Suprapubic skin (tissue), 4 donors: ENCODE measurements around the gene CYP46A1. TPM values are rescaled to one million over a fixed set of nuclear protein-coding genes. Genes with fewer than 3 reads are reported as not detected.

Source experiments
- DNase-seq, 2 donors: peaks; one replicate each; pipeline ENCODE4 v3.0.0-alpha.2; 2019; ENCODE audit warnings: low spot score in 2 of 2
- H3K27ac ChIP-seq: fragments of 200-600 bp; sonication (generic); one replicate; pipeline ENCODE4 v1.5.1; 2019
- H3K27me3 ChIP-seq: fragments of 200-600 bp; sonication (generic); one replicate; pipeline ENCODE4 v1.5.1; 2019
- H3K36me3 ChIP-seq: fragments of 200-600 bp; sonication (generic); one replicate; pipeline ENCODE4 v1.5.1; 2019
- H3K4me1 ChIP-seq: fragments of 200-600 bp; sonication (generic); one replicate; pipeline ENCODE4 v1.5.1; 2019
- H3K4me3 ChIP-seq: fragments of 200-600 bp; sonication (generic); one replicate; pipeline ENCODE4 v1.5.1; 2019; ENCODE audit warnings: mild to moderate bottlenecking
- H3K9me3 ChIP-seq: fragments of 200-600 bp; sonication (generic); one replicate; pipeline ENCODE4 v1.5.1; 2019
- EP300 ChIP-seq: sonication (generic); formaldehyde crosslinking; IDR thresholded peaks from one replicate; pipeline ENCODE4 v1.6.1; 2017; ENCODE audit warnings: antibody characterized with exemption
- POLR2A ChIP-seq, 2 donors: fragments of 450-650 bp; IDR thresholded peaks; one replicate each; pipeline ENCODE4 v1.6.1; 2017; ENCODE audit warnings: antibody characterized with exemption in 2 of 2, mild to moderate bottlenecking in 2 of 2, moderate library complexity in 2 of 2
- POLR2AphosphoS5 ChIP-seq, 3 donors: sonication (generic); formaldehyde crosslinking; IDR thresholded peaks; one replicate each; pipeline ENCODE4 v1.6.1; 2017; ENCODE audit warnings: antibody characterized with exemption in 3 of 3
- WGBS: methylation state at CpG from one replicate; pipeline ENCODE4 v1.1.5; 2018; 5-methylcytosine and 5-hydroxymethylcytosine counted together
- total RNA-seq, 4 donors: library from RNA; depleted of rRNA; stranded (reverse); fragments of >200 nt; gene quantifications; one replicate each; pipeline ENCODE4 v1.1.0, GENCODE V29; 2016
- TF ChIP-seq, protein P1 (sequence below), 2 donors: fragments of 200-600 bp in 1 of 2; fragments of 450-650 bp in 1 of 2; sonication (generic) in 1 of 2; IDR thresholded peaks; one replicate each; pipeline ENCODE4 v1.5.1; 2016 to 2019; ENCODE audit warnings: antibody characterized with exemption in 2 of 2, mild to moderate bottlenecking in 1 of 2, moderate library complexity in 1 of 2

CYP46A1 gene
- total RNA-seq, 4 donors from 2014 or later: 0.47 to 2.0 (median 1.0) TPM; not detected in 1

DNA sequence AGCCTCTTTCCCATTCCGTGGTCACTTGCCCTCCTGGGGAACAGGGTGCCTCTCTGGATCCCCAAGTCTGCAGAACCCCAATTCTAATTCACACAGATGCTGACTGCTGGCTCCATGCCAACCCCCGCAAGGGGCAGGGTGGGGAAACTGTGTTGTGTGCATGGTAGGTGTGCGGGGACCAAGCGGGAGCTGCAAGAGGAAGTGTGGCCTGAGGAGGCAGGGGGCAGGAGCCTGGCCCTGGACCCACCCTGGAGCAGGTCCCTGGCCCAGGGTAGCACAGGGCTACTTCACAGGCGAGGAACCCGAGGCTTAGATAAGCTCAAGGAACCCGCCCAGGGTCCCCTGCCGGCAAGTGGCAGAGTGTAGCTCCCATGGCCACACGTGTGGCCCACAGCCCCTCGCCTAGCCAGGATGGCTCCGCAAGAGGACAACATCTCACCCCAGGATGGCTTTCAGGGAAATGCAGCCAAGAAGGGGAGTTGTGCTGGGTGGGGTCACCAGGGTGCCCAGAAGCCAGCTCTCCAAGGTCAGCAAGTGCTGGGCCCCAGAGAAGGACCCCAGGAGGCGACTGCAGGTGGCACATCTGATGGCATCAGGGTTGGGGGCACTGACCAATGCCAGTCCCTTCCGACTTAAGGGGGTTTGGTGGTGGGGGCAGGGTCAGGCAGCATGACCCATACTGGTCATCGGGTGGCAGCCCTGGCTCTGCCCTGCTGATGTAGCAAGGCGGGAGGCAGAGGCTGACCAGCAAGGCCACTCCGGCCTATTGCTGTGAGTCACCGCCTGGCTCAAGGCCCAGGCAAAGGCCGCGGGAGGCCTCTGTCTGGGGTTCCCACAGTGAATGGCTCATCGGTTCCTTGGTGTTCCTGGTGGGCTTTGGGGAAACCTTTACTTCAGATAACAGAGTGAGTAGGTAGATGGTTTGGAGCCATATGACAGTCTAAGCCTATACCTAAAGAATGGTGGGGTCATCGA lies 71.8 kb downstream of the CYP46A1 start:
- WGBS: 56% methylated on average over 15 of the region's 21 CpGs
- Histone ChIP-seq H3K27ac (peak overlapping the region; percentile 6), H3K27me3 (peaks cover 16% of the 10 kb centered on the region), H3K4me1 (peaks cover 71% of the 10 kb centered on the region), H3K4me3 (no peak overlapping the region), H3K36me3 (no peaks in the 10 kb centered on the region), H3K9me3 (no peaks in the 10 kb centered on the region)
- no peak for TF ChIP-seq EP300
- TF ChIP-seq, protein P1, sequence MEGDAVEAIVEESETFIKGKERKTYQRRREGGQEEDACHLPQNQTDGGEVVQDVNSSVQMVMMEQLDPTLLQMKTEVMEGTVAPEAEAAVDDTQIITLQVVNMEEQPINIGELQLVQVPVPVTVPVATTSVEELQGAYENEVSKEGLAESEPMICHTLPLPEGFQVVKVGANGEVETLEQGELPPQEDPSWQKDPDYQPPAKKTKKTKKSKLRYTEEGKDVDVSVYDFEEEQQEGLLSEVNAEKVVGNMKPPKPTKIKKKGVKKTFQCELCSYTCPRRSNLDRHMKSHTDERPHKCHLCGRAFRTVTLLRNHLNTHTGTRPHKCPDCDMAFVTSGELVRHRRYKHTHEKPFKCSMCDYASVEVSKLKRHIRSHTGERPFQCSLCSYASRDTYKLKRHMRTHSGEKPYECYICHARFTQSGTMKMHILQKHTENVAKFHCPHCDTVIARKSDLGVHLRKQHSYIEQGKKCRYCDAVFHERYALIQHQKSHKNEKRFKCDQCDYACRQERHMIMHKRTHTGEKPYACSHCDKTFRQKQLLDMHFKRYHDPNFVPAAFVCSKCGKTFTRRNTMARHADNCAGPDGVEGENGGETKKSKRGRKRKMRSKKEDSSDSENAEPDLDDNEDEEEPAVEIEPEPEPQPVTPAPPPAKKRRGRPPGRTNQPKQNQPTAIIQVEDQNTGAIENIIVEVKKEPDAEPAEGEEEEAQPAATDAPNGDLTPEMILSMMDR (IDR thresholded peaks at IDR 0.05): no peak
- no peak for TF ChIP-seq POLR2A (IDR thresholded peaks at IDR 0.05)
- no peak for TF ChIP-seq POLR2AphosphoS5 (IDR thresholded peaks at IDR 0.05)
- no peak for DNase-seq

DNA sequence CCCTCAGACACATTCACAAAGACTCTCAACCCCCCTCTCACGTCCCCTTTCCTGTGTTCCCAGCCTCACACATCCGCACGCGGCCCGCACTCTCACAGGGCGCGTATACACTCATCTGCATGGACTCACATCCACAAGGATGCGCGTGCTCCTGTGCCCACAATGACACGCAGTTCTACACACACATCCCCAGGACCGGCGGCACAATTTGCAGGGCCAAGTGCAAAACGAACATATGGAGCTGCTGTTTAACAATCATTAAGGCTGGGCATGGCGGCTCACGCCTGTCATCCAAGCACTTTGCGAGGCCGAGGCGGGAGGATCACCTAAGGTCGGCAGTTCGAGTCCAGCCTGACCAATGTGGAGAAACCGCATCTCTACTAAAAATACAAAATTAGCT lies 72.7 kb downstream of the CYP46A1 start:
- H3K4me1 ChIP-seq: peaks cover 70% of the 10 kb centered on the region
- H3K4me3 ChIP-seq: no peak overlapping the region
- no peak overlapping the region for H3K27ac ChIP-seq
- TF ChIP-seq POLR2A (IDR thresholded peaks at IDR 0.05) (no peak), POLR2AphosphoS5 (IDR thresholded peaks at IDR 0.05) (no peak), EP300 (no peak)
- TF ChIP-seq, protein P1 (IDR thresholded peaks at IDR 0.05): no peak
- WGBS: 94% methylated on average over 21 of the region's 21 CpGs
- no peak for DNase-seq
- H3K36me3 ChIP-seq: no peaks in the 10 kb centered on the region
- H3K27me3 ChIP-seq: peaks cover 12% of the 10 kb centered on the region
- H3K9me3 ChIP-seq: no peaks in the 10 kb centered on the region

DNA sequence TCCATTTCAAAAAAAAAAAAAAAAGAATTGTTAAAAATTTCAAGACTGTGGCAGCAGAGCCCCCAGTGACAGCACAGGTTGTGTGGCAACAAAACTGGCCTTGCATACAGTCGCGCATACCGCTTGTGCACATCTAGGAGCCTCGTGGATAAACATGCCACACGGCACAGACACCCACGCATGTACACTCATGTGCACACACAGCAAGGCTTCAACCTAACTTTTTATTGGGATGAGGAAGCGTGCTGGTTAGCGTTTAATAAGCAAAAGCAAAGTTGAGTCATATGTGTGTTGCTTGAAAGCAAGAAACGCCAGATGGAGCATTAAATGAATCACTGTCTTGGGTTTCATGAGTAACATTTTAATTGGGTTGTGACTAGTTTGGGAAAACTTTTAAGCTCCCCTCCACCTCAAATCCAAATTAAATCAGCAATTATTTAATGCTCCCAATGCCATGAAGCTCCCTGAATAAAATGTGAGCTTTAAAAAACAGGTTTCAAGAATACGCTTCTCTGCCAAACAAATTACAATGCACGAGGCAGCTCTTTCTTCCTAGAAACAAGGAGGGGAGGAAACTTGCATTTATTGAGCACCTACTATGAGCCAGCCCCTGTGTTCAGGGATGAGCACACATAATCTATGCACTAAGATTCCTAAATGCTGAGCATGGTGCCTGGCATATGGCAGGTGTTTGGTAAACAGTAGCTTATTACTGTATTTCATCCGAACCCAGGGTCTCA lies 73.4 kb downstream of the CYP46A1 start:
- no peak for DNase-seq
- Histone ChIP-seq H3K4me3 (no peak overlapping the region), H3K27me3 (peaks cover 5% of the 10 kb centered on the region), H3K4me1 (peaks cover 63% of the 10 kb centered on the region), H3K36me3 (no peaks in the 10 kb centered on the region), H3K9me3 (no peaks in the 10 kb centered on the region), H3K27ac (peak overlapping the region; percentile 85)
- 59% methylated on average over 12 of the region's 12 CpGs for WGBS
- TF ChIP-seq POLR2A (IDR thresholded peaks at IDR 0.05) (no peak), POLR2AphosphoS5 (IDR thresholded peaks at IDR 0.05) (no peak), EP300 (no peak)
- TF ChIP-seq, protein P1 (IDR thresholded peaks at IDR 0.05): no peak

DNA sequence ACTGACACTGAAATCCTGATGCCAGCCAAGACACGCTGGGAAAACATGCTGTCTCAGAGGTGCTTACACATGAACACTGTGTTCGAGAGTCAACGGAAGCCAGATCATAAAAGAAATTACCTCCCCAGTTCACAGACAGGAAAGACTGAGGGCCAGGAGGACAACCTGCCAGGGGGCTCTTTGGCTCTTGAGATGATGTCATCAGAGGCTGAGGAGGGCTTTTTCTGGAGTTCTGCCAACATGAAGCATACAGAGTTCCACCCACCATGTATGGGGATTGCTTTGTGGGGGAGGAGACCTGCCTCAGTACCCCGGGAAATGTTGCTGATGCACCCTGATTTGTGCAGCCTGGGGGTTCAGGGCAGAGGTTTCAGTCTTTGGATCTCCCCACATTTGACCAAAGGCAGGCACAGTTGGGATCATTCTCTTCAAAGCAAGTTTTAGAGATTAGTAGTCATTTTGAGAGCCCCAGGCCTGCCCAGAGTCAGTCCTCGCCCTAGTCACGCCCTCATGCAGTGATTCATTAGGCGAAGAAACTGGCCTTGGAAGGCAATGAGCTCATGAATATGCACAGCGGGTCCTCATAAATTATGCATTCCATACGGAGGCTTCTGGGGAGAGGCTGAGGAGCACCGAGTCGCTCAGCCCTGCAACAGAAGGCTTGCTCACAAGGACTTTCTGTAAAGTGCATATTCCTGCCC lies 74.2 kb downstream of the CYP46A1 start:
- H3K27ac ChIP-seq: peak overlapping the region; percentile 85
- H3K27me3 ChIP-seq: peaks cover 4% of the 10 kb centered on the region
- no peaks in the 10 kb centered on the region for H3K36me3 ChIP-seq
- TF ChIP-seq POLR2AphosphoS5 (IDR thresholded peaks at IDR 0.05) (no peak), POLR2A (IDR thresholded peaks at IDR 0.05) (no peak), EP300 (no peak)
- TF ChIP-seq, protein P1 (IDR thresholded peaks at IDR 0.05): no peak
- H3K4me3 ChIP-seq: no peak overlapping the region
- WGBS: 47% methylated on average over 7 of the region's 11 CpGs
- peaks cover 55% of the 10 kb centered on the region for H3K4me1 ChIP-seq
- H3K9me3 ChIP-seq: no peaks in the 10 kb centered on the region
- DNase-seq: peak in 1 of 2 donors; percentile 67
